Activated T-helper 2 cell treated with anti-CD3 and anti-CD28 coated beads, Interferon-gamma antibody, Interleukin-2, Interleukin-4, amounts not matched to agents 10 μg/mL and 5 μg/mL and 100 μg/mL, durations not matched to agents 14 hours and 24 hours and 36 hours (primary cell): ENCODE measurements around the gene ACTL6B. TPM values are rescaled to one million over a fixed set of nuclear protein-coding genes. Genes with fewer than 3 reads are reported as not detected.
"Not testable (repeated sequence)": the region's sequence is repeated elsewhere in the genome, so short reads cannot be mapped to it uniquely, and the experiment has no call there.

Experiments used
- DNase-seq: peaks from one replicate; pipeline ENCODE4 v3.0.0; 2021; ENCODE audit warnings: low spot score
- H3K27ac Mint-ChIP-seq: one replicate; pipeline ENCODE4 v1.8.0; 2021; ENCODE audit warnings: mixed read lengths
- H3K27me3 Mint-ChIP-seq: one replicate; pipeline ENCODE4 v1.8.0; 2021; ENCODE audit warnings: low read depth, mixed read lengths
- H3K36me3 Mint-ChIP-seq: one replicate; pipeline ENCODE4 v1.8.0; 2021; ENCODE audit warnings: low read depth, mixed read lengths
- H3K4me1 Mint-ChIP-seq: one replicate; pipeline ENCODE4 v1.8.0; 2021; ENCODE audit warnings: low read depth, mixed read lengths
- H3K4me3 Mint-ChIP-seq: one replicate; pipeline ENCODE4 v1.8.0; 2021; ENCODE audit warnings: low read depth, mild to moderate bottlenecking, moderate library complexity, mixed read lengths
- H3K9me3 Mint-ChIP-seq: one replicate; pipeline ENCODE4 v1.8.0; 2021; ENCODE audit warnings: mixed read lengths
- intact Hi-C: fragments of 100-400 bp; cut with micrococcal nuclease; formaldehyde crosslinking; loops from one replicate; pipeline ENCODE4 v1.15.1; 2023
- total RNA-seq: library from RNA; stranded (reverse); gene quantifications from 2 replicates; pipeline ENCODE4 v1.2.3, GENCODE V29; 2022

The ACTL6B gene
- total RNA-seq, result not detected in 2 replicates

DNA sequence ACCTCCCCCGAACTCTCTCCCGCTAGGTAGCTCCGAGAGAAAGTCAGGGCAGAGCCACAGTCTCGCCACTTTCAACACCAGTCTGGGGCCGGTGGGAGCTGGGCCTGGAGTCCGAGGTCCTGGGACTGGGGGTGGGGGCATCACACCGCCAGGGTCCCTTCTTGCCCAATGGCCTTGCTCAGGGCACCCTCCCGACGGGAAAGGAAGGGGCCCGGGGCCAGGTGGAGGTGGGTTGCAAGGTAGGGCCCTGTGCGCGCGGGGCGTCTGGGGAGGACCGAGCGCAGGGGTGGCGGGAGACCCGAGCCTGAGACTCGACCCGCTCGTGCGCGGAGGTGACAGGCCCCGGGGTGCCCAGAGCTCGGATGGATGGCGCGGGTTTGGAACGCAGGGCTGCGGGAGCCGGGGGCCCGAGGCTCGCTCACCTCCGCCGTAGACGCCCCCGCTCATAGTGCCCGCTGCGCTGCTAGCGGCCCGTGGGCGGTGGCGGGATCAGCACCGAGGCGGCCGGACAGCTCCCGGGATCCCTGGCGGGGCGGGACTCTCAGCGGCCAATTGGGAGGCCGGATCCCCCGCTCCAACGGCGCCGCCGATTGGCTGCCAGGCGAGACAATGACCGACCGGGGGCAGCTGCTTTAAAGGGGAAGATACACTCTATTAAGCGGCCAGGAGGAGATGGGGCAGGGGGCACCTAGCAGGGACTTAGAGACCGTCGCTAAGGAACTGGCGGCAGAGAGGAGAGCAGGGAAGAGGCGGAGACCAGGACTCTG is at the start of gene ACTL6B:
ACTL6B (minus strand) TSS at position 541 of the 767 bp plus-strand sequence; CDS start at position 447, 94 bp downstream.
- H3K4me3 Mint-ChIP-seq, result no peak within 1 kb of the TSS
- H3K9me3 Mint-ChIP-seq, result no peaks in the 10 kb centered on the region
- no peaks in the 10 kb centered on the region for H3K4me1 Mint-ChIP-seq
- peaks cover 21% of the 10 kb centered on the region for H3K27me3 Mint-ChIP-seq
- H3K36me3 Mint-ChIP-seq, result no peaks in the 10 kb centered on the region
- H3K27ac Mint-ChIP-seq, result no peak within 1 kb of the TSS
- intact Hi-C loops, result loop anchor here (2.0 kb wide), 1 partner anchor 17 kb away; the partner anchor contains the start of gene GNB2
- DNase-seq, result peak; percentile 64

DNA sequence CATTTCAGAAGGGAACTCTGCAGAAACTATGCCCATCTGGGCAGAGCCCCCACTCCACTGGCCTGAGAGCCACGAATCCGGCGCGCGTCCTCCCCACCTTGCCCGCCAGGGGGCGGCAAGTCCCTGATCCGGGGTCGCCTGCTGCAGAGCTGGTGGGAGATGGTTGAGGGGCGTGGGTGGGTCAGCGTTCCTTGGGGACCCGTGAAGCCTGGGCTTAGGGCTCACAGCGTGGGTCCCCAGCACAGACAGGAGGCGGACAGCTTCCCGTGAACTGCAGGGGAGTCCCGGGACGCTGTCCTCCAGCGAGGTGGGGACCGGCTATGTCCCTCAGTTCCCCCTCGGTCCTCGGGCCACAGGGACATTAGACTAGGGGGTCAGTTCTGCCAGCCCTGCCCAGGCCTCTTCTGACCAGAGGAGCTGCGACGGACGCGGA is 49.1 kb upstream of the ACTL6B start:
- H3K27ac Mint-ChIP-seq, result peak overlapping the region; percentile 97
- peaks cover 6% of the 10 kb centered on the region for H3K4me1 Mint-ChIP-seq
- intact Hi-C loops, result loop anchor here (1.0 to 5.0 kb wide), 5 partner anchors 11 to 147 kb away; partner anchors contain the start of genes GIGYF1, GNB2, MOSPD3 and SLC12A9
- peaks cover 21% of the 10 kb centered on the region for H3K36me3 Mint-ChIP-seq
- peaks cover 6% of the 10 kb centered on the region for H3K27me3 Mint-ChIP-seq
- H3K4me3 Mint-ChIP-seq, result peak overlapping the region; percentile 99
- peak; percentile 74 for DNase-seq
- H3K9me3 Mint-ChIP-seq, result no peaks in the 10 kb centered on the region

GRCh38 chr7:100701089-100701488 is 44.8 kb upstream of the ACTL6B start:
- H3K36me3 Mint-ChIP-seq, H3K4me3 Mint-ChIP-seq, H3K27ac Mint-ChIP-seq, intact Hi-C loops, DNase-seq, H3K4me1 Mint-ChIP-seq, H3K9me3 Mint-ChIP-seq: not testable (repeated sequence)
- H3K27me3 Mint-ChIP-seq, result peaks cover 14% of the 10 kb centered on the region

GRCh38 chr7:100699018-100699417 is 42.8 kb upstream of the ACTL6B start:
- intact Hi-C loops, result no loop called here
- no peak for DNase-seq
- Mint-ChIP-seq H3K4me1 (peaks cover 7% of the 10 kb centered on the region), H3K4me3 (no peak overlapping the region), H3K36me3 (no peaks in the 10 kb centered on the region), H3K9me3 (no peaks in the 10 kb centered on the region), H3K27me3 (peaks cover 19% of the 10 kb centered on the region), H3K27ac (no peak overlapping the region)

GRCh38 chr7:100696123-100696521 is 39.9 kb upstream of the ACTL6B start:
- no peak for DNase-seq
- intact Hi-C loops, result no loop called here
- peaks cover 13% of the 10 kb centered on the region for H3K27me3 Mint-ChIP-seq
- H3K4me3 Mint-ChIP-seq, result no peak overlapping the region
- peaks cover 18% of the 10 kb centered on the region for H3K36me3 Mint-ChIP-seq
- no peaks in the 10 kb centered on the region for H3K9me3 Mint-ChIP-seq
- peaks cover 23% of the 10 kb centered on the region for H3K4me1 Mint-ChIP-seq
- H3K27ac Mint-ChIP-seq, result no peak overlapping the region

- H3K4me1 Mint-ChIP-seq, result peaks cover 23% of the 10 kb centered on the region
- H3K27ac Mint-ChIP-seq, result peak within 1 kb of the TSS; percentile 82
- intact Hi-C loops, result loop anchor here (1.0 to 5.0 kb wide), 3 partner anchors 11 to 132 kb away; partner anchors contain the start of gene GNB2
- H3K36me3 Mint-ChIP-seq, result peaks cover 22% of the 10 kb centered on the region
- H3K9me3 Mint-ChIP-seq, result no peaks in the 10 kb centered on the region
- H3K4me3 Mint-ChIP-seq, result peak within 1 kb of the TSS; percentile 90
- peak; percentile 66 for DNase-seq
- H3K27me3 Mint-ChIP-seq, result peaks cover 8% of the 10 kb centered on the region
These were observed 38.0 kb upstream of the ACTL6B start, which contains the start of gene GIGYF1 for GRCh38 chr7:100694098-100694745. TSS of gene GIGYF1 (minus strand) at chr7:100694250. CDS start at chr7:100688238, 6,012 bp downstream.

GRCh38 chr7:100693312-100694097 is 37.3 kb upstream of the ACTL6B start:
- peaks cover 23% of the 10 kb centered on the region for H3K4me1 Mint-ChIP-seq
- peak overlapping the region; percentile 82 for H3K27ac Mint-ChIP-seq
- DNase-seq, result no peak
- peaks cover 28% of the 10 kb centered on the region for H3K36me3 Mint-ChIP-seq
- peak overlapping the region; percentile 90 for H3K4me3 Mint-ChIP-seq
- intact Hi-C loops, result loop anchor here (1.0 to 5.0 kb wide), 3 partner anchors 12 to 131 kb away; partner anchors contain the start of gene GNB2
- H3K27me3 Mint-ChIP-seq, result peaks cover 7% of the 10 kb centered on the region
- H3K9me3 Mint-ChIP-seq, result no peaks in the 10 kb centered on the region

- Mint-ChIP-seq H3K4me1 (peaks cover 23% of the 10 kb centered on the region), H3K27ac (peak overlapping the region; percentile 82), H3K4me3 (peak overlapping the region; percentile 90), H3K36me3 (peaks cover 37% of the 10 kb centered on the region), H3K9me3 (no peaks in the 10 kb centered on the region), H3K27me3 (peaks cover 7% of the 10 kb centered on the region)
- DNase-seq, result no peak
- intact Hi-C loops, result loop anchor here (5.0 kb wide), 1 partner anchor 130 kb away; no protein-coding TSS in a partner anchor
These were observed 36.3 kb upstream of the ACTL6B start for GRCh38 chr7:100692578-100692961.

GRCh38 chr7:100691676-100692577 is 35.7 kb upstream of the ACTL6B start:
- peaks cover 5% of the 10 kb centered on the region for H3K27me3 Mint-ChIP-seq
- intact Hi-C loops, result loop anchor here (1.0 to 5.0 kb wide), 2 partner anchors 88 to 130 kb away; no protein-coding TSS in a partner anchor
- H3K9me3 Mint-ChIP-seq, result no peaks in the 10 kb centered on the region
- H3K36me3 Mint-ChIP-seq, result peaks cover 37% of the 10 kb centered on the region
- peak overlapping the region; percentile 0 for H3K27ac Mint-ChIP-seq
- H3K4me3 Mint-ChIP-seq, result peak overlapping the region; percentile 90
- H3K4me1 Mint-ChIP-seq, result peaks cover 23% of the 10 kb centered on the region
- peak; percentile 74 for DNase-seq

DNA sequence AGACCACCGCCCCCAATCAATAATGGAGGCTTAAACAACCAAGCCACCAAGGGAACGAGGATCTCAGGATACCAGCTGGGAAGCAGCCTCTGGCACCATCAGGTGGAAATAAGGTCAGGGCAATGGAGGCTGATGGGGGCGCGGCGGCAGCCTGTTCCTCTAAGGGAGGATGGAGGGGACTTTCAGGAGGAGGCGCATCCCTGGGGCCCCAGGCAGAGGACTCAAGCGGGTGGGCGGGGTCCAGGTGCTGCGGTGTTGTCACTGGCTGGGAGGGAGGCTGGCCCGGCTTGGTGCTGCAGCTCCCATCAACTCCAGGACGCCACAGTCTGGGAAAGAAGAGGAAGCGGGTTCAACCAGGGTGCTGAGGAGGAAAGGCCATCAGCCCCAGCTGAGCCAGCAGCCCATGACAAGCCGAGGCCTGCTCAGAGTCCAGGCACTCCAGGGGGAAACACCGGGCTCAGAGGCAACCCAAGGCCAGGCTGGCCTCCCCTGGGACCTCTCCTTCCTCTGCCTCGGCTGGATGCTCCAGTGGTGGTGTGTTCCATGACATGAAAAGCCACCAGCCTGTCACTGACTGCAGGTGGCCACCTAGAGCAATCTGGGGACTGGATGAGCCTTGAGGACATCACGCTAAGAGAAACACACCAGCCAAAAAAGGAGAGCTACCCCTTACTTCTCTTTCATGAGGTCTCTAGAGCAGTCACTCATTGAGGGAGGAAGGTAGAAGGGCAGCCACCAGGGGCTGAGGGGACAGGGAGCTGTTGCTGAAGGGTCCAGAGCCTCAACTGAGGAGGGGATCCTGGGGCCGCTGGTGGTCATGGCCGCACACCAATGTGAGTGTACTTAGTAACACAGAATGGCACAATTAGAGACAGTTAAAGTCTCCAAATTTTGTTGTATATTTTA is 33.2 kb upstream of the ACTL6B start:
- Mint-ChIP-seq H3K4me3 (no peak overlapping the region), H3K4me1 (peaks cover 16% of the 10 kb centered on the region), H3K9me3 (no peaks in the 10 kb centered on the region), H3K27ac (peak overlapping the region; percentile 6), H3K27me3 (no peaks in the 10 kb centered on the region), H3K36me3 (peaks cover 48% of the 10 kb centered on the region)
- DNase-seq, result no peak
- intact Hi-C loops, result loop anchor here (5.0 kb wide), 1 partner anchor 127 kb away; no protein-coding TSS in a partner anchor
